ENCODE data around the gene PSD2.

Gene PSD2

GRCh38 chr5:139814191-139814601 is 18.6 kb downstream of the PSD2 start:
- no peak for DNase-seq

- no peak for DNase-seq
Measured at GRCh38 chr5:139814704-139815280, 19.2 kb downstream of the PSD2 start.

- no peak for DNase-seq
Measured at GRCh38 chr5:139816566-139816965, 21.0 kb downstream of the PSD2 start.

DNA sequence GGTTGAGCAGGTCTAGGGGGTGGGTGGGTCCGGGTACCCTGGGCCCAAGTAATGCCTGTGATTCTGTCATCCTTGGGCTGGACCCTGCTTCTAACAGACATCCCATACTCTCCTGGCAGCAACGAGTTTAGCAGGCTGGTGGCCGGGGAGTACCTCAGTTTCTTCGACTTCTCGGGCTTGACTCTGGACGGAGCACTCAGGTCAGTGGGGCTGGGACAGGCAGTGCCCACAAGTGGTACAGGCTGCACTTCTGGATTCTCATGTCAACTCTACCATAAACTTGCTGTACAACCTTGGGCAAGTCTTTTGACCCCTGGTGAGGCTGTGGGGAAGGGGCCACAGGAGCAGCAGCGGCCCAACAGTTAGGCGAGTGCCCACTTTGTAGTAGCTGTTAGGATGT is 21.8 kb downstream of the PSD2 start:
- DNase-seq: no peak

DNA sequence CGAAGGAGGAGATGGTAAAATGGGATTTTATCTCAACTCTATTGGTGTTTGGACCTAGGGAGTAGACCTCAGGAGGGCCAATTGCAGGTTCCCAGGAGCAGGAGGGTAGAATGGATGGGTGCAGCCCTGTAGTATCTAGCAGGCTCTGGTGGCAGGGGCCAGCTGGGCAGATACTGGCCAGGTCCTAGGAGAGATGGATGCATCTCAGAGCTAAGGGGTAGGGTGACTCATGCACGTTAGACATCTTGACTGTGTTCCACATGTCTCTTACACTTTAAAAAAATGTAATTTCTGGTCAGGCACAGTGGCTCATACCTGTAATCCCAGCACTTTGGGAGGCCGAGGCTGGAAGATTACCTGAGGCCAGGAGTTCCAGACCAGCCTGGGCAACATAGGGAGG is 22.4 kb downstream of the PSD2 start:
- DNase-seq: no peak

- DNase-seq: no peak
Measured at GRCh38 chr5:139820130-139820529, 24.5 kb downstream of the PSD2 start.

DNA sequence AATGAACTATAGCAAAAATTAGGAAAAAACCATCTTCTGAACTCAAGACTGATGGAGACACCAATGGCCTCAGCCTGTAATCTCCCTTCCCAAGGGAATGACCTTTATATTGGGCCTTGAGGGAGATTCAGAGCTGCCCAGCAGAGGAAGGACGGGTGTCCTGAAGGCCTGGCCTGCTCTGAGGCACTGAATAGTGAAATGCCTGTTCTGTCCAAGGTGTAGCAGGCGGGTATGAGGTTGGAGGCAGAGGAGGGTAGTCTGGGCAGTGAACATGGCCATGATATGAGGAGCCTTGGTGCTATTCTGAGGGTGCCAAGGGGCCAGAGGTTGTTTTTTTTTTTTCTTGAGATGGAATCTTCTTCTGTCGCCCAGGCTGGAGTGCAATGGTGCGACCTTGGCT is 25.0 kb downstream of the PSD2 start:
- DNase-seq: no peak

GRCh38 chr5:139821806-139822552 is 26.4 kb downstream of the PSD2 start:
- no peak for DNase-seq

GRCh38 chr5:139822553-139823425 is 27.2 kb downstream of the PSD2 start:
- no peak for DNase-seq

DNA sequence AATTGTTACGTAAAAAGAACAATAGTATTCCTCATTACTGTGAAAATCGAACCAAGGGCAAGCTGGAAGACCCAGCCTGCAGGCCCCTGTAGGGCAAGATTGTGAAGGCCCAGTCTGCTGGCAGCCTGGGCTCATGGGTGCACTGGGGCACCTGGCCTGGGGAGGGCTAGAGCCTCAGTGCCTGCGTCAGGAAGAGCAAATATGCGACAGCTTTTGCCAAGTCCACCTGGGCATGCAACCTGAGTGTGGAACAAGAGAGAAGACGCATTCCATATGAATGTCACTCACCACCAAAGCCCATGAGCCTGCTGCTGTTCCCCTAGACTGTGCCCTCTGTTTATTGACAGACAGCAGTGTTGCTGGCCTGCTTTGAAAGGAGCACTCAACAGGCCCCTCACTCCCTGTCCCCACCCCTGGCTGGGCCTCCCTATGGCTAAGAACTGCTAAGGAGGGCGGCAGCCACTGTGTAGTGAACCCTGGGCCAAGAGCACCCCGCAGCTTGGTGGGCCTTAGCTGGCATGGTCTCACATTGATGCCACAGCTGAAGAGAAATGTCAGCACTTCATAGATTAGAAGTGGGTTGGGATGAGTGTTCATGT is 28.2 kb downstream of the PSD2 start:
- DNase-seq: no peak

DNA sequence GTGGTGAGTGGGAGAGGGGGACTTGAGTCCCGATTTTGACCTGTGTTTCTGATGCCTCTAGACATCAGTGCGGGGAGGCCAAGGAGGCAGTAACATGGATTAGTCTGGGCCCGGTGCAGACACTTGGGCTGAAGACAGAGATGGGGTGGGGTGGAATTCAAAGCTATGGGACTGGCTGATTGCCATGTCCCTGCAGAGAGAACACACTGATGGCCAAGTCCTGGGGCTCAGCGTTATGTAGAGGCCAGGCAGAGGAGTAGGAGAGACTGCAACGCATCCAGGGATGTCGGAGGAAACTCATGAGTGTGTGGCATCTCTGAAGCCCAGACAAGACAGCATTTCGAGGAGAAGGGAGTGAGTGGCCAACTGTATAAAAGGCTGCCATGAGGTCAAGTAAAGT is 30.1 kb downstream of the PSD2 start:
- no peak for DNase-seq

DNA sequence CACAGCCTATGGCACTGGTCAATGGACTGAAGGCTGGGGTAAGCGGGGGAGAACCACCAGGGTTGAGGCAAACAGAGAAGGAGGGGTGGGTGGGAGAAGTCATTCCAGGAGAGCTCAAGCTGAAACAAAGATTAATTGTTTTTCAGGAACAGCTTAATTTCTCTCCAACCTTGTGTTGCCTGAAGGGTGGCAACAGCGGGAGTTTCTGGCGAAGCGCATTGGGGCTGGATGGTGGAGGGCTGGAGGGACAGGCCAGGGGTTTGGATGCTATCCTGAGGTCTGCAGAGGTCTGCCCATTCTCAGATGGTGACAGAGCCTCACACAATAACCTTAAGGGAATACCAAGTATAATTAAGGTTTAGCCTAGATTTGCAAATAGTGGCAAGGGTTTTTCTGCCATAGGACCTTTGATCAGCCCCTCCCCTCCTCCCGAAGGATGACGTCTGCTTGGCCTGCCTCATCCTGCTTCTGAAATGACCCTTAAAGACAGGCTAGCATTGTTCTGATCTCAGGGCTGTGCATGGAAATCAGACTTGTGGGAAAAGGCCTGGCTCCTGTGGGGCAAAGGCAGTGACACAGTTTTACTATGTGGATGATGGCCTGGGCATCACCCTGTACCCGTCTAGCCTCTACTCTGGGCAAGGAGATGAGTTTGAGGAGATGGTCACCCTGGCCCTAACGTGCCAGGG is 32.7 kb downstream of the PSD2 start:
- DNase-seq: no peak

DNA sequence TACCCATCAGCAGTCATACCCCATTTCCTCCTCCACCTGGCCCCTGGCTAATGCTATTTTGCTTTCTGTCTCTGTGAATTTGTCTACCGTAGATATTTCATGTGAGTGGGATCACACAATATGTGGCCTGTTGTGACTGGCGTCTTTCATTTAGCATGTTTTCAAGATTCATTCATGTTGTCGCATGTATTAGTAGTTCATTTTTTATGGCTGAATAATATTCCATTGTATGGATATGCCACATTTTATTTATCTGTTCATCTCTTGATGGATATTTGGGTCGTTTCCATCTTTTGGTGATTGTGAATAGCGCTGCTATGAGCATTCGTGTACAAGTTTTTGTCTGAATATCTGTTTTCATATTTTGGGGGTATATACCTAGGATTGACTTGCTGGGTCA is 33.9 kb downstream of the PSD2 start:
- DNase-seq: no peak

DNA sequence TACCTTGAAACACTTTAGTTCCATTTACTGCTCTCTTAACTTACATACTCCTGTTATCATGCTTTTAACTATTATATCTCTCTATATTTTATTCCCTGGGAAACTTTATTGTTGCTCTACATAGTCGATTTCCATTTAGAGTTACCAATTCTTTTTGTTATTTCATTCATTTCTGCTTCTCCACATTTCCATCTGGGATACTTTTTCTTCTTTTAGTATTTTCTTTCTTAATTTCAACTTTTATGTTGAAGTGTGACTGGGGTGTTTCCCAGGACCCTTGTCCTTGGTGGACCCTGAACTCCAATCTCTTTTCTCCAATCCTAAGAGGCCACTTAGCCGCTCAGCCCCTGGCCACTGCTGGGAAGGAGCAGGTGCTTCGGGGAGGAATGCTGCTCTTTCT is 36.0 kb downstream of the PSD2 start:
- no peak for DNase-seq

DNA sequence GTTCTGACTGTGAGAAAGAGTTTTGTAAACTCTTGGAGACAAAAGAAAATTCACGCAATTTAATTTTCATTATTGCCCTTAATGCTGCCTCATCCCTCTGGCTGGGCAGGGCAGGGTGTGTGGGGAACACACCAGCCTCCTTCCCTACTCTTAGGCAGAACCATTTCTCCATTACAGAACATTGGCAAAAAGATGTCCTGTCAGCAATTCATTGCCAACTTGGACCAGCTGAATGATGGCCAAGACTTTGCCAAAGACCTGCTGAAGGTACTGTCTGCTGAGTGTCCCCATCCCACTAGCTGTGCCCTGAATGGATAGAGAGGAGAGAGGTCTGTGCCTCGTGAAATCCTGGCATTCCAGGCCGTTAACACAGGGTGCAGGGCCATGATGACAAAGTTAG is 37.9 kb downstream of the PSD2 start:
- DNase-seq: no peak

DNA sequence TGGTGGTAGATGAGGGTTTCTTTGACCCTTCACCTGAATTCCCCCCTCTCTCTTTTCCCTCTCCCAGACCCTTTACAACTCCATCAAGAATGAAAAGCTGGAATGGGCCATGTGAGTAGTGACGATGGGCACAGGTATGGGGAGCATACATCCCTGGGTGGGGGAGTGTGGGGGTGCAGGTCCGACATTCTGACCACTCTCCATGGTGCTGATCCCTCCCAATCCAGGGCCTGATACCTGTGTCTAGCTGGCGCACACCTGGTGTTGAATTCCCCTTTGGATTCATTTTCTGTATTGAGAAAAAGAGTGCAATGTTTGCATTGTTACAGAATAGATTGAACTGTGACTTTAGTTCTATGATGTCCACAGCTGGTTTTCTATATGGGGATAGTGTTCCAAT is 40.0 kb downstream of the PSD2 start:
- no peak for DNase-seq

DNA sequence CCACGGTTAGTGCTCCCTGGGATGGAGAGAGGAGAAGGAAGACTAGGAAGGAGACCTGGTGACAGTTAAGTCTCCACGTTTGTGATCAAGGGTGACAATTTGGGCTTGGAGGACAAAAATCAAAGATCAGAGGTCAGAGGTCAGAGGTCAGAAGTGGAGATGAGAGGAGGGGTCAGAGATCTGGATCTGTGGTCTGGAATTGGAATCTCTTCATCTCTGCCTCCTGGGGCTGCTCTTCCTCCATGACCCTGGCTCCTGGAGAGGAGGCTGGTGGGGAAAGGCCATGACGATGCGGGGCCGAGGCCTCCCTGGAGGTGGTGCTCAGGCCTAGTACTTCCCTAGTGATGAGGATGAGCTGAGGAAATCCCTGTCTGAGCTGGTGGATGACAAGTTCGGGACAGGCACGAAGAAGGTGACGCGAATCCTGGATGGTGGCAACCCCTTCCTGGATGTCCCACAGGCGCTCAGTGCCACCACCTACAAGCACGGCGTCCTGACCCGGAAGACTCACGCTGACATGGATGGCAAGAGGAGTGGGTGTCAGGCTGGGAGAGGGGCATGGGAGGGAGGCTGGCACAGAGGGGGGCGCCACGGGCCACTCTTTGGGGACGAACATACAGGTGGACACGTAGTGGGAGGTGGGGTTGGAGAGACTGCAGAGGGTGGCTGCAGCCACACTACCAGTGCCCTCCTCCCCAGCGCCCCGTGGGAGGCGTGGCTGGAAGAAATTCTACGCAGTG is 41.0 kb downstream of the PSD2 start:
- no peak for DNase-seq

DNA sequence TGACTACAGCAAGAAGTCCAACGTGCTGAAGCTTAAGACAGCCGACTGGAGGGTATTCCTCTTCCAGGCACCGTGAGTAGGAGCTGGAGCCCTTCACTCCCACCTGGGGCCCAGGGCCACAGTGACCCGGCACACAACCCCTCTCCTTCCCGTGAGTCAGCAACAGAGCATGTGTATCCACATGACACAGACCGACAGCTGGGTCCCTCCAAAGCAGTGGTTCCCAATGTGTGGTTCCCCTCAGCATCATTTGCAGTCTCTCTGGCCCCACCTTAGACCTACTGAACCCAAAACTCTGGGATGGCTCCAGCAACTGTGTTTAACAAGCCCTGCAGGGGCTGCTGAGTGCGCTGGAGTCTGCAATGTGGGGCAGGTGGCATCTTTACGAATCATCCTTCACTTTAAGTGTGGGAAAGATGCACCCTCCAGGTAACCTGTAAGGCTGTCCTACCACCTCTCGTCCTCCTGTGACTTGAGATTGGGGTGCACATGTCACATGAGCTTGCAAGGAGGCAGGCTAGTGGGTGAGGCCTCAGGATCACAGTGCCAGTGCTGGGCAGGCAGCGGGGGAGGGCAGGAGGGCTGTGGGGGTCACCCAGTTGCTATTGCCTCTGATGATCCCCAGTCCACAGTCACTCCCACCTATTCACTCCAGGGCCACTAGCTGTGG is 42.2 kb downstream of the PSD2 start:
- no peak for DNase-seq

- DNase-seq: no peak
Measured at GRCh38 chr5:139838381-139839197, 43.0 kb downstream of the PSD2 start.

GRCh38 chr5:139839232-139839815 is 43.7 kb downstream of the PSD2 start:
- DNase-seq: no peak
